Effector memory CD8-positive, alpha-beta T cell (primary cell): Measurements from ENCODE around the gene C2orf80.
"Not testable (repeated sequence)": the region's sequence is repeated elsewhere in the genome, so short reads cannot be mapped to it uniquely, and the experiment has no call there.

Source experiments
- ATAC-seq: fragments of 150-1000 bp; cut with Tn5 transposase; replicated peaks from 2 replicates; pipeline ENCODE4 v1.10.0; 2021; ENCODE audit warnings: mild to moderate bottlenecking, moderate library complexity
- DNase-seq, 3 experiments: peaks; one replicate each; pipeline ENCODE4 v3.0.0; 2021
- H3K27ac Mint-ChIP-seq, 2 donors: one replicate each; pipeline ENCODE4 v1.8.0; 2022; ENCODE audit warnings: mild to moderate bottlenecking in 2 of 2, mixed read lengths in 2 of 2, moderate library complexity in 2 of 2
- H3K27me3 Mint-ChIP-seq, 2 donors: one replicate each; pipeline ENCODE4 v1.8.0; 2022; ENCODE audit warnings: mixed read lengths in 2 of 2
- H3K36me3 Mint-ChIP-seq: one replicate; pipeline ENCODE4 v1.8.0; 2022; ENCODE audit warnings: mild to moderate bottlenecking, moderate library complexity, mixed read lengths; ENCODE audit not compliant: insufficient read depth
- H3K4me1 Mint-ChIP-seq, 2 donors: one replicate each; pipeline ENCODE4 v1.8.0; 2022; ENCODE audit warnings: low read depth in 2 of 2, mixed read lengths in 2 of 2
- H3K4me3 Mint-ChIP-seq, 2 donors: one replicate each; pipeline ENCODE4 v1.8.0; 2022; ENCODE audit warnings: mild to moderate bottlenecking in 2 of 2, mixed read lengths in 2 of 2, moderate library complexity in 2 of 2
- H3K9me3 Mint-ChIP-seq, 2 donors: one replicate each; pipeline ENCODE4 v1.8.0; 2022; ENCODE audit warnings: mixed read lengths in 2 of 2
- total RNA-seq, 9 experiments: gene quantifications; one replicate each; lab custom pipeline; 2026; lab: John Stamatoyannopoulos, UW

The C2orf80 gene
- 0 to 0.12 (median 0) reads per million in 9 experiments for total RNA-seq

GRCh38 chr2:208189810-208190503, at the start of gene C2orf80:
Gene C2orf80, minus strand, starts transcription at chr2:208190030. Its CDS starts 3,044 bp downstream, at chr2:208186986.
- DNase-seq (no peak), ATAC-seq (no peak)
- no peak within 1 kb of the TSS for H3K27ac Mint-ChIP-seq
- H3K36me3 Mint-ChIP-seq: no peaks in the 10 kb centered on the region
- H3K4me3 Mint-ChIP-seq: no peak within 1 kb of the TSS
- H3K4me1 Mint-ChIP-seq: no peaks in the 10 kb centered on the region
- no peaks in the 10 kb centered on the region for H3K9me3 Mint-ChIP-seq
- peaks cover 9 to 20% of the 10 kb centered on the region in 2 donors for H3K27me3 Mint-ChIP-seq

GRCh38 chr2:208235860-208236259, 46.0 kb upstream of the C2orf80 start:
- peaks cover 34% of the 10 kb centered on the region for H3K36me3 Mint-ChIP-seq
- no peak overlapping the region for H3K27ac Mint-ChIP-seq
- ATAC-seq: no peak

GRCh38 chr2:208234786-208235185, 45.0 kb upstream of the C2orf80 start:
- Mint-ChIP-seq H3K27me3 (no peaks in the 10 kb centered on the region), H3K4me3 (no peak overlapping the region), H3K27ac (no peak overlapping the region), H3K36me3 (peaks cover 31% of the 10 kb centered on the region), H3K4me1 (peaks cover 0 to under 1% of the 10 kb centered on the region in 2 donors), H3K9me3 (no peaks in the 10 kb centered on the region)
- ATAC-seq (no peak), DNase-seq (no peak)

More at GRCh38 chr2:208235860-208236259, 46.0 kb upstream of the C2orf80 start:
- no peak for DNase-seq
- Mint-ChIP-seq H3K9me3 (no peaks in the 10 kb centered on the region), H3K4me3 (no peak overlapping the region), H3K4me1 (peaks cover 0 to 1% of the 10 kb centered on the region in 2 donors), H3K27me3 (no peaks in the 10 kb centered on the region)

- Mint-ChIP-seq H3K4me1 (no peaks in the 10 kb centered on the region), H3K27ac (no peak overlapping the region), H3K27me3 (no peaks in the 10 kb centered on the region), H3K4me3 (no peak overlapping the region), H3K36me3 (no peaks in the 10 kb centered on the region), H3K9me3 (no peaks in the 10 kb centered on the region)
- DNase-seq (no peak), ATAC-seq (no peak)
Measured at GRCh38 chr2:208228476-208228875, 38.6 kb upstream of the C2orf80 start.

GRCh38 chr2:208227581-208228232, 37.9 kb upstream of the C2orf80 start:
- DNase-seq: no peak
- no peak overlapping the region for H3K4me3 Mint-ChIP-seq
- no peaks in the 10 kb centered on the region for H3K4me1 Mint-ChIP-seq
- no peaks in the 10 kb centered on the region for H3K27me3 Mint-ChIP-seq
- no peaks in the 10 kb centered on the region for H3K9me3 Mint-ChIP-seq
- no peaks in the 10 kb centered on the region for H3K36me3 Mint-ChIP-seq
- no peak for ATAC-seq
- no peak overlapping the region for H3K27ac Mint-ChIP-seq

- Mint-ChIP-seq H3K4me1 (no peaks in the 10 kb centered on the region), H3K27me3 (no peaks in the 10 kb centered on the region), H3K4me3 (no peak overlapping the region), H3K9me3 (no peaks in the 10 kb centered on the region), H3K36me3 (no peaks in the 10 kb centered on the region), H3K27ac (no peak overlapping the region)
- ATAC-seq: no peak
- DNase-seq: no peak
Measured at GRCh38 chr2:208224802-208225201, 35.0 kb upstream of the C2orf80 start.

GRCh38 chr2:208222351-208222750, 32.5 kb upstream of the C2orf80 start:
- no peaks in the 10 kb centered on the region for H3K9me3 Mint-ChIP-seq
- ATAC-seq: no peak
- no peak overlapping the region for H3K27ac Mint-ChIP-seq
- DNase-seq: no peak
- no peak overlapping the region for H3K4me3 Mint-ChIP-seq
- no peaks in the 10 kb centered on the region for H3K4me1 Mint-ChIP-seq
- no peaks in the 10 kb centered on the region for H3K36me3 Mint-ChIP-seq
- H3K27me3 Mint-ChIP-seq: no peaks in the 10 kb centered on the region

- H3K36me3 Mint-ChIP-seq, H3K27me3 Mint-ChIP-seq, H3K4me1 Mint-ChIP-seq, ATAC-seq, DNase-seq, H3K4me3 Mint-ChIP-seq, H3K27ac Mint-ChIP-seq, H3K9me3 Mint-ChIP-seq: not testable (repeated sequence)
Measured at GRCh38 chr2:208221873-208222272, 32.0 kb upstream of the C2orf80 start.

GRCh38 chr2:208210688-208211451, 21.0 kb upstream of the C2orf80 start:
- Mint-ChIP-seq H3K4me1 (peaks cover 0 to 4% of the 10 kb centered on the region in 2 donors), H3K27ac (no peak overlapping the region), H3K36me3 (no peaks in the 10 kb centered on the region), H3K9me3 (no peaks in the 10 kb centered on the region), H3K4me3 (no peak overlapping the region), H3K27me3 (peaks cover 9 to 17% of the 10 kb centered on the region in 2 donors)
- DNase-seq (no peak), ATAC-seq (no peak)

- Mint-ChIP-seq H3K27me3 (peaks cover 9 to 25% of the 10 kb centered on the region in 2 donors), H3K4me1 (no peaks in the 10 kb centered on the region), H3K27ac (no peak overlapping the region), H3K4me3 (no peak overlapping the region), H3K9me3 (no peaks in the 10 kb centered on the region), H3K36me3 (no peaks in the 10 kb centered on the region)
- no peak for ATAC-seq
- no peak for DNase-seq
Measured at GRCh38 chr2:208208335-208209085, 18.7 kb upstream of the C2orf80 start.

- ATAC-seq: no peak
- Mint-ChIP-seq H3K27me3 (peaks cover 9 to 26% of the 10 kb centered on the region in 2 donors), H3K9me3 (no peaks in the 10 kb centered on the region), H3K4me3 (no peak overlapping the region), H3K4me1 (no peaks in the 10 kb centered on the region), H3K36me3 (no peaks in the 10 kb centered on the region), H3K27ac (no peak overlapping the region)
- DNase-seq: no peak
Measured at GRCh38 chr2:208207769-208208168, 17.9 kb upstream of the C2orf80 start.

- H3K9me3 Mint-ChIP-seq: no peaks in the 10 kb centered on the region
- no peak for DNase-seq
Measured at GRCh38 chr2:208204166-208204565, 14.3 kb upstream of the C2orf80 start.

GRCh38 chr2:208195531-208195930, 5.7 kb upstream of the C2orf80 start:
- H3K4me3 Mint-ChIP-seq: no peak overlapping the region
- H3K9me3 Mint-ChIP-seq: no peaks in the 10 kb centered on the region
- no peak overlapping the region for H3K27ac Mint-ChIP-seq
- no peaks in the 10 kb centered on the region for H3K4me1 Mint-ChIP-seq
- DNase-seq: no peak
- ATAC-seq: no peak
- H3K36me3 Mint-ChIP-seq: peaks cover 3% of the 10 kb centered on the region
- peaks cover 0 to 20% of the 10 kb centered on the region in 2 donors for H3K27me3 Mint-ChIP-seq

More at GRCh38 chr2:208204166-208204565, 14.3 kb upstream of the C2orf80 start:
- Mint-ChIP-seq H3K4me3 (no peak overlapping the region), H3K27me3 (peaks cover 3 to 29% of the 10 kb centered on the region in 2 donors), H3K27ac (no peak overlapping the region), H3K36me3 (no peaks in the 10 kb centered on the region), H3K4me1 (no peaks in the 10 kb centered on the region)
- ATAC-seq: no peak
